ENCODE data around the gene MAGI1.

The MAGI1 gene

DNA sequence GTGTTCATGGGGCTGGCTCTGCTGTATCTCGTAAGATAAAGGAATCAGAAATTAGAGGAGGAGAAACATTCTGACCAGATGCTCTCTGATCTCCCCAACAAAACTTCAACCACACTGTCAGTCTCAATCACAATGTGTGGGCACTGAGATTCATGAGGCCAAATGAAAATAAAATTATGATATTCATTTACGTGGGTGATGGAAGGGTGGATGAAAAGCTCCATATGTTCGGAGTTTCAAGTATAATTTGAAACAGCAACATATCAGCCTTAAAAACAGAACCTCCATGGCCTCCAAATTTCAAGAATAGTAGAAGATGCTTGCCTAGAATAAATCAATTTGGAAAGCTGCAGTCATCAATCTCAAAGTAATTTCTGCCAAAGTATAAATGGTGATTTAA lies 363.7 kb downstream of the MAGI1 start:
- H3K23ac ChIP-seq (ENCODE audit: low read length in 2 of 2), result no peak overlapping the region
- H3K14ac ChIP-seq (ENCODE audit: low read length in 2 of 2), result no peak overlapping the region
- H3K9ac ChIP-seq (ENCODE audit: low read length), result no peak overlapping the region
- no peak overlapping the region for H2BK12ac ChIP-seq (ENCODE audit: low read length in 2 of 2)
- no peak overlapping the region for H2BK120ac ChIP-seq (ENCODE audit: low read depth, low read length)
- H4K91ac ChIP-seq (ENCODE audit: low read length), result no peak overlapping the region
- H2AK5ac ChIP-seq (ENCODE audit: low read length, severe bottlenecking), result no peak overlapping the region
- H3K36me3 ChIP-seq (ENCODE audit: control insufficient read depth in 1 of 2, insufficient read depth in 2 of 2, low read depth in 1 of 2, low read length in 2 of 2), result no peaks in the 10 kb centered on the region
- H3K27ac ChIP-seq (ENCODE audit: low read length, poor library complexity, severe bottlenecking), result no peak overlapping the region
- H2AFZ ChIP-seq (ENCODE audit: low read depth, low read length), result no peak overlapping the region
- H3K9me3 ChIP-seq (ENCODE audit: control insufficient read depth, low read length), result no peaks in the 10 kb centered on the region
- no peak overlapping the region for H3K4ac ChIP-seq (ENCODE audit: low read depth in 1 of 2, low read length in 2 of 2)
- H2BK5ac ChIP-seq (ENCODE audit: low read depth, low read length, poor library complexity, severe bottlenecking), result no peak overlapping the region
- H3K4me2 ChIP-seq (ENCODE audit: low read length, poor library complexity, severe bottlenecking), result no peak overlapping the region
- no peak overlapping the region for H2BK15ac ChIP-seq (ENCODE audit: low read depth, poor library complexity, severe bottlenecking)
- H3K4me3 ChIP-seq (ENCODE audit: insufficient read depth in 1 of 2, low read depth in 1 of 2, low read length in 2 of 2), result no peak overlapping the region
- WGBS, result no CpG with 5 or more reads among the region's 3 CpGs
- DNase-seq, result no peak
- no peaks in the 10 kb centered on the region for H3K27me3 ChIP-seq (ENCODE audit: control insufficient read depth in 1 of 2, insufficient read depth in 1 of 2, low read length in 2 of 2)
- peaks cover 19% of the 10 kb centered on the region for H3K79me1 ChIP-seq (replicated peaks; ENCODE audit: low read length, poor library complexity, severe bottlenecking)
- H3K18ac ChIP-seq (ENCODE audit: low read depth in 1 of 2, low read length in 2 of 2), result no peak overlapping the region
- no peak overlapping the region for H4K8ac ChIP-seq (ENCODE audit: low read length)
- H3K4me1 ChIP-seq (ENCODE audit: control insufficient read depth, insufficient read depth, low read depth, low read length), result no peaks in the 10 kb centered on the region

- no peak overlapping the region for H4K8ac ChIP-seq (ENCODE audit: low read length)
- 76% methylated on average over 2 of the region's 2 CpGs for WGBS
- H3K18ac ChIP-seq (ENCODE audit: low read depth in 1 of 2, low read length in 2 of 2), result no peak overlapping the region
- no peaks in the 10 kb centered on the region for H3K4me1 ChIP-seq (ENCODE audit: control insufficient read depth, insufficient read depth, low read depth, low read length)
- no peak overlapping the region for H4K91ac ChIP-seq (ENCODE audit: low read length)
- no peak overlapping the region for H2BK120ac ChIP-seq (ENCODE audit: low read depth, low read length)
- no peak overlapping the region for H3K4me2 ChIP-seq (ENCODE audit: low read length, poor library complexity, severe bottlenecking)
- no peak overlapping the region for H3K23ac ChIP-seq (ENCODE audit: low read length in 2 of 2)
- H2AFZ ChIP-seq (ENCODE audit: low read depth, low read length), result no peak overlapping the region
- H2BK5ac ChIP-seq (ENCODE audit: low read depth, low read length, poor library complexity, severe bottlenecking), result no peak overlapping the region
- H3K14ac ChIP-seq (ENCODE audit: low read length in 2 of 2), result no peak overlapping the region
- H3K27ac ChIP-seq (ENCODE audit: low read length, poor library complexity, severe bottlenecking), result no peak overlapping the region
- H2BK12ac ChIP-seq (ENCODE audit: low read length in 2 of 2), result no peak overlapping the region
- no peak for DNase-seq
- H3K27me3 ChIP-seq (ENCODE audit: control insufficient read depth in 1 of 2, insufficient read depth in 1 of 2, low read length in 2 of 2), result no peaks in the 10 kb centered on the region
- H3K9me3 ChIP-seq (ENCODE audit: control insufficient read depth, low read length), result no peaks in the 10 kb centered on the region
- peaks cover 17% of the 10 kb centered on the region for H3K79me1 ChIP-seq (replicated peaks; ENCODE audit: low read length, poor library complexity, severe bottlenecking)
- no peak overlapping the region for H3K9ac ChIP-seq (ENCODE audit: low read length)
- H3K4me3 ChIP-seq (ENCODE audit: insufficient read depth in 1 of 2, low read depth in 1 of 2, low read length in 2 of 2), result no peak overlapping the region
- no peak overlapping the region for H3K4ac ChIP-seq (ENCODE audit: low read depth in 1 of 2, low read length in 2 of 2)
- no peaks in the 10 kb centered on the region for H3K36me3 ChIP-seq (ENCODE audit: control insufficient read depth in 1 of 2, insufficient read depth in 2 of 2, low read depth in 1 of 2, low read length in 2 of 2)
- no peak overlapping the region for H2AK5ac ChIP-seq (ENCODE audit: low read length, severe bottlenecking)
- no peak overlapping the region for H2BK15ac ChIP-seq (ENCODE audit: low read depth, poor library complexity, severe bottlenecking)
Observed at GRCh38 chr3:65674226-65674625, 364.5 kb downstream of the MAGI1 start.

- Histone ChIP-seq H2BK12ac (ENCODE audit: low read length in 2 of 2) (no peak overlapping the region), H3K4me3 (ENCODE audit: insufficient read depth in 1 of 2, low read depth in 1 of 2, low read length in 2 of 2) (no peak overlapping the region), H3K79me1 (replicated peaks; ENCODE audit: low read length, poor library complexity, severe bottlenecking) (peaks cover 15% of the 10 kb centered on the region), H2BK5ac (ENCODE audit: low read depth, low read length, poor library complexity, severe bottlenecking) (no peak overlapping the region), H2AK5ac (ENCODE audit: low read length, severe bottlenecking) (no peak overlapping the region), H3K9ac (ENCODE audit: low read length) (no peak overlapping the region), H3K4ac (ENCODE audit: low read depth in 1 of 2, low read length in 2 of 2) (no peak overlapping the region), H3K18ac (ENCODE audit: low read depth in 1 of 2, low read length in 2 of 2) (no peak overlapping the region), H3K4me1 (ENCODE audit: control insufficient read depth, insufficient read depth, low read depth, low read length) (no peaks in the 10 kb centered on the region), H3K36me3 (ENCODE audit: control insufficient read depth in 1 of 2, insufficient read depth in 2 of 2, low read depth in 1 of 2, low read length in 2 of 2) (no peaks in the 10 kb centered on the region), H3K9me3 (ENCODE audit: control insufficient read depth, low read length) (no peaks in the 10 kb centered on the region), H4K91ac (ENCODE audit: low read length) (no peak overlapping the region), H3K27me3 (ENCODE audit: control insufficient read depth in 1 of 2, insufficient read depth in 1 of 2, low read length in 2 of 2) (no peaks in the 10 kb centered on the region), H3K27ac (ENCODE audit: low read length, poor library complexity, severe bottlenecking) (no peak overlapping the region), H4K8ac (ENCODE audit: low read length) (no peak overlapping the region), H2BK15ac (ENCODE audit: low read depth, poor library complexity, severe bottlenecking) (no peak overlapping the region), H3K23ac (ENCODE audit: low read length in 2 of 2) (no peak overlapping the region), H3K4me2 (ENCODE audit: low read length, poor library complexity, severe bottlenecking) (no peak overlapping the region), H2BK120ac (ENCODE audit: low read depth, low read length) (no peak overlapping the region), H3K14ac (ENCODE audit: low read length in 2 of 2) (no peak overlapping the region), H2AFZ (ENCODE audit: low read depth, low read length) (no peak overlapping the region)
- peak; percentile 46 for DNase-seq
- WGBS, result 46% methylated on average over 7 of the region's 11 CpGs
Observed at GRCh38 chr3:65672871-65673815, 365.6 kb downstream of the MAGI1 start.

DNA sequence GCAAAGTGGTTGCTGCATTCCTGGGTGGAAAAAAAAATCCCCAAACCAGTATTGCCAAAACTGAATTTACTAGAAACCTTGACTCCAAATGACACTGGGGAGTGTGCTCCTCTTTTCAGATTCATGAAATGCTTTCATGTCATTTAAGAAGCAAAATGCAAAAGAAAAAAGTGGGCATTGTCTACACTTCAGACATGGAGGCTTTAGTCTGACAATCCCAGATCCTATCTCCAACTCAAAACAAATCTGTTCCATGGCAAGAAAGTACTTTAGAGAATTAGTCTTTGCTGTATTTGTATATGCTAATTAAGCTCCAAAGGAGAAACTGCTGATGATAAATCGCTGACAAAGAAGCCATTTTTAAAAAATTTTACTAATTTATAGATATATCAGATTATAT lies 366.7 kb downstream of the MAGI1 start:
- no peak overlapping the region for H2BK5ac ChIP-seq (ENCODE audit: low read depth, low read length, poor library complexity, severe bottlenecking)
- H2AFZ ChIP-seq (ENCODE audit: low read depth, low read length), result no peak overlapping the region
- H3K27ac ChIP-seq (ENCODE audit: low read length, poor library complexity, severe bottlenecking), result no peak overlapping the region
- no peak overlapping the region for H3K4me3 ChIP-seq (ENCODE audit: insufficient read depth in 1 of 2, low read depth in 1 of 2, low read length in 2 of 2)
- no peak overlapping the region for H2BK15ac ChIP-seq (ENCODE audit: low read depth, poor library complexity, severe bottlenecking)
- no peaks in the 10 kb centered on the region for H3K4me1 ChIP-seq (ENCODE audit: control insufficient read depth, insufficient read depth, low read depth, low read length)
- WGBS, result no CpG with 5 or more reads among the region's 1 CpG
- no peak overlapping the region for H3K14ac ChIP-seq (ENCODE audit: low read length in 2 of 2)
- no peak for DNase-seq
- peaks cover 14% of the 10 kb centered on the region for H3K79me1 ChIP-seq (replicated peaks; ENCODE audit: low read length, poor library complexity, severe bottlenecking)
- H2AK5ac ChIP-seq (ENCODE audit: low read length, severe bottlenecking), result no peak overlapping the region
- H2BK12ac ChIP-seq (ENCODE audit: low read length in 2 of 2), result no peak overlapping the region
- H3K23ac ChIP-seq (ENCODE audit: low read length in 2 of 2), result no peak overlapping the region
- no peak overlapping the region for H3K18ac ChIP-seq (ENCODE audit: low read depth in 1 of 2, low read length in 2 of 2)
- H3K4ac ChIP-seq (ENCODE audit: low read depth in 1 of 2, low read length in 2 of 2), result no peak overlapping the region
- no peak overlapping the region for H4K91ac ChIP-seq (ENCODE audit: low read length)
- H3K9ac ChIP-seq (ENCODE audit: low read length), result no peak overlapping the region
- no peak overlapping the region for H2BK120ac ChIP-seq (ENCODE audit: low read depth, low read length)
- H3K4me2 ChIP-seq (ENCODE audit: low read length, poor library complexity, severe bottlenecking), result no peak overlapping the region
- no peaks in the 10 kb centered on the region for H3K27me3 ChIP-seq (ENCODE audit: control insufficient read depth in 1 of 2, insufficient read depth in 1 of 2, low read length in 2 of 2)
- H3K36me3 ChIP-seq (ENCODE audit: control insufficient read depth in 1 of 2, insufficient read depth in 2 of 2, low read depth in 1 of 2, low read length in 2 of 2), result no peaks in the 10 kb centered on the region
- H4K8ac ChIP-seq (ENCODE audit: low read length), result no peak overlapping the region
- H3K9me3 ChIP-seq (ENCODE audit: control insufficient read depth, low read length), result no peaks in the 10 kb centered on the region
